ENCODE measurements around the gene NAV3.

Gene NAV3

GRCh38 chr12:77830583-77831351, at the start of gene NAV3:
TSS of gene NAV3 (plus strand) at chr12:77830894. CDS start at chr12:77831462, 568 bp downstream.
- DNase-seq (ENCODE audit: low spot score) = no peak

- no peak for DNase-seq (ENCODE audit: low spot score)
Measured at GRCh38 chr12:77782034-77782433, 48.7 kb upstream of the NAV3 start.

- DNase-seq (ENCODE audit: low spot score) = no peak
Measured at GRCh38 chr12:77782766-77783165, 47.9 kb upstream of the NAV3 start.

GRCh38 chr12:77785211-77785610, 45.5 kb upstream of the NAV3 start:
- no peak for DNase-seq (ENCODE audit: low spot score)

GRCh38 chr12:77786675-77787074, 44.0 kb upstream of the NAV3 start:
- no peak for DNase-seq (ENCODE audit: low spot score)

- no peak for DNase-seq (ENCODE audit: low spot score)
Measured at GRCh38 chr12:77788231-77789168, 42.2 kb upstream of the NAV3 start.

- no peak for DNase-seq (ENCODE audit: low spot score)
Measured at GRCh38 chr12:77795699-77796098, 35.0 kb upstream of the NAV3 start.

GRCh38 chr12:77796775-77797174, 33.9 kb upstream of the NAV3 start:
- no peak for DNase-seq (ENCODE audit: low spot score)

- no peak for DNase-seq (ENCODE audit: low spot score)
Measured at GRCh38 chr12:77800501-77800900, 30.2 kb upstream of the NAV3 start.

- DNase-seq (ENCODE audit: low spot score) = no peak
Measured at GRCh38 chr12:77808534-77808933, 22.2 kb upstream of the NAV3 start.

- no peak for DNase-seq (ENCODE audit: low spot score)
Measured at GRCh38 chr12:77813558-77813957, 17.1 kb upstream of the NAV3 start.

GRCh38 chr12:77814386-77814785, 16.3 kb upstream of the NAV3 start:
- no peak for DNase-seq (ENCODE audit: low spot score)

GRCh38 chr12:77816196-77816595, 14.5 kb upstream of the NAV3 start:
- DNase-seq (ENCODE audit: low spot score) = no peak

GRCh38 chr12:77817276-77817675, 13.4 kb upstream of the NAV3 start:
- no peak for DNase-seq (ENCODE audit: low spot score)

- no peak for DNase-seq (ENCODE audit: low spot score)
Measured at GRCh38 chr12:77818351-77818750, 12.3 kb upstream of the NAV3 start.

- no peak for DNase-seq (ENCODE audit: low spot score)
Measured at GRCh38 chr12:77821699-77822203, 8.9 kb upstream of the NAV3 start.

- DNase-seq (ENCODE audit: low spot score) = no peak
Measured at GRCh38 chr12:77833329-77833728, 2.6 kb downstream of the NAV3 start.

- DNase-seq (ENCODE audit: low spot score) = no peak
Measured at GRCh38 chr12:77834618-77835017, 3.9 kb downstream of the NAV3 start.

GRCh38 chr12:77835969-77836368, 5.3 kb downstream of the NAV3 start:
- no peak for DNase-seq (ENCODE audit: low spot score)

- no peak for DNase-seq (ENCODE audit: low spot score)
Measured at GRCh38 chr12:77837876-77838291, 7.2 kb downstream of the NAV3 start.

GRCh38 chr12:77841521-77841920, 10.8 kb downstream of the NAV3 start:
- no peak for DNase-seq (ENCODE audit: low spot score)

- no peak for DNase-seq (ENCODE audit: low spot score)
Measured at GRCh38 chr12:77842430-77842829, 11.7 kb downstream of the NAV3 start.

GRCh38 chr12:77845831-77846230, 15.1 kb downstream of the NAV3 start:
- no peak for DNase-seq (ENCODE audit: low spot score)
